SK-N-SH (cell line): ENCODE measurements around the gene DHCR24.

Experiments
- TF ChIP-seq, protein P1 (sequence below): IDR thresholded peaks from 2 replicates; pipeline ENCODE4 v1.6.1; 2012; ENCODE audit warnings: mild to moderate bottlenecking, low read depth, low read length, moderate library complexity
- TF ChIP-seq, protein P2 (sequence below): fragments of 200-600 bp; sonication (generic); IDR thresholded peaks from 2 replicates; pipeline ENCODE4 v1.6.1; 2017; ENCODE audit warnings: antibody characterized with exemption, mild to moderate bottlenecking, moderate library complexity

DNA sequence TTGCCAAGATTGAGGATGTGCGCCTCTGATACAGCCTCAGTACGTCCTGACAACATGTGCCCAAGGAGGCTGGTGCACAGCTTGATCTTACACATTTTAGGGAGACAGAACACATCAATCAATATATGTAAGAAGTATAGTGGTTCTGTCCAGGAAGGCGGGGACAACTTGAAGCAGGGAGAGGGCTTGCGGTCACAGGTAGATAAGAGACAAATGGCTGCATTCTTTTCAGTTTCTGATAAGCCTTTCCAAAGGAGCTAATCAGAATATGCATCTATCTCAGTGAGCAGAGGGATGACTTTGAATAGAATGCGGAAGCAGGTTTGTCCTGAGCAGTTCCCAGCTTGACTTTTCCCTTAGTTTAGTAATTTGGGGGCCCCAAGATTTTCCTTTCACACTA is 10.2 kb downstream of the DHCR24 start:
- TF ChIP-seq, protein P1, sequence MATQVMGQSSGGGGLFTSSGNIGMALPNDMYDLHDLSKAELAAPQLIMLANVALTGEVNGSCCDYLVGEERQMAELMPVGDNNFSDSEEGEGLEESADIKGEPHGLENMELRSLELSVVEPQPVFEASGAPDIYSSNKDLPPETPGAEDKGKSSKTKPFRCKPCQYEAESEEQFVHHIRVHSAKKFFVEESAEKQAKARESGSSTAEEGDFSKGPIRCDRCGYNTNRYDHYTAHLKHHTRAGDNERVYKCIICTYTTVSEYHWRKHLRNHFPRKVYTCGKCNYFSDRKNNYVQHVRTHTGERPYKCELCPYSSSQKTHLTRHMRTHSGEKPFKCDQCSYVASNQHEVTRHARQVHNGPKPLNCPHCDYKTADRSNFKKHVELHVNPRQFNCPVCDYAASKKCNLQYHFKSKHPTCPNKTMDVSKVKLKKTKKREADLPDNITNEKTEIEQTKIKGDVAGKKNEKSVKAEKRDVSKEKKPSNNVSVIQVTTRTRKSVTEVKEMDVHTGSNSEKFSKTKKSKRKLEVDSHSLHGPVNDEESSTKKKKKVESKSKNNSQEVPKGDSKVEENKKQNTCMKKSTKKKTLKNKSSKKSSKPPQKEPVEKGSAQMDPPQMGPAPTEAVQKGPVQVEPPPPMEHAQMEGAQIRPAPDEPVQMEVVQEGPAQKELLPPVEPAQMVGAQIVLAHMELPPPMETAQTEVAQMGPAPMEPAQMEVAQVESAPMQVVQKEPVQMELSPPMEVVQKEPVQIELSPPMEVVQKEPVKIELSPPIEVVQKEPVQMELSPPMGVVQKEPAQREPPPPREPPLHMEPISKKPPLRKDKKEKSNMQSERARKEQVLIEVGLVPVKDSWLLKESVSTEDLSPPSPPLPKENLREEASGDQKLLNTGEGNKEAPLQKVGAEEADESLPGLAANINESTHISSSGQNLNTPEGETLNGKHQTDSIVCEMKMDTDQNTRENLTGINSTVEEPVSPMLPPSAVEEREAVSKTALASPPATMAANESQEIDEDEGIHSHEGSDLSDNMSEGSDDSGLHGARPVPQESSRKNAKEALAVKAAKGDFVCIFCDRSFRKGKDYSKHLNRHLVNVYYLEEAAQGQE = no peak
- TF ChIP-seq, protein P2, sequence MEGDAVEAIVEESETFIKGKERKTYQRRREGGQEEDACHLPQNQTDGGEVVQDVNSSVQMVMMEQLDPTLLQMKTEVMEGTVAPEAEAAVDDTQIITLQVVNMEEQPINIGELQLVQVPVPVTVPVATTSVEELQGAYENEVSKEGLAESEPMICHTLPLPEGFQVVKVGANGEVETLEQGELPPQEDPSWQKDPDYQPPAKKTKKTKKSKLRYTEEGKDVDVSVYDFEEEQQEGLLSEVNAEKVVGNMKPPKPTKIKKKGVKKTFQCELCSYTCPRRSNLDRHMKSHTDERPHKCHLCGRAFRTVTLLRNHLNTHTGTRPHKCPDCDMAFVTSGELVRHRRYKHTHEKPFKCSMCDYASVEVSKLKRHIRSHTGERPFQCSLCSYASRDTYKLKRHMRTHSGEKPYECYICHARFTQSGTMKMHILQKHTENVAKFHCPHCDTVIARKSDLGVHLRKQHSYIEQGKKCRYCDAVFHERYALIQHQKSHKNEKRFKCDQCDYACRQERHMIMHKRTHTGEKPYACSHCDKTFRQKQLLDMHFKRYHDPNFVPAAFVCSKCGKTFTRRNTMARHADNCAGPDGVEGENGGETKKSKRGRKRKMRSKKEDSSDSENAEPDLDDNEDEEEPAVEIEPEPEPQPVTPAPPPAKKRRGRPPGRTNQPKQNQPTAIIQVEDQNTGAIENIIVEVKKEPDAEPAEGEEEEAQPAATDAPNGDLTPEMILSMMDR = no peak
